Left ventricle myocardium superior (tissue), 1 donor: ENCODE measurements around the gene KIF23. TPM values are rescaled to one million over a fixed set of nuclear protein-coding genes. Genes with fewer than 3 reads are reported as not detected.
A peak's percentile ranks its signal among the peaks of the same experiment; 100 is the strongest.

ENCODE experiments used
- ATAC-seq: fragments of 200-7000 bp; cut with Tn5 transposase; one replicate; pipeline ENCODE4 v1.9.1; 2020; ENCODE audit warnings: mild to moderate bottlenecking, moderate library complexity
- DNase-seq: peaks from one replicate; pipeline ENCODE4 v3.0.0-alpha.2; 2020
- intact Hi-C: fragments of 100-400 bp; cut with micrococcal nuclease; formaldehyde crosslinking; loops from one replicate; pipeline ENCODE4 v1.11.0; 2022
- total RNA-seq: library from RNA; stranded (reverse); fragmentation: NEBNext Ultra II Directional; extraction: Animal tissue kit (Norgen Biotek cat#: 25700); gene quantifications from one replicate; pipeline ENCODE4 v1.2.1, GENCODE V29; 2021
- donor health status: DM: no; HTN: yes; CAD: no; lungs with severe emphysema.

Gene KIF23
- total RNA-seq, 1 donor from 2014 or later = 0.45 TPM

DNA sequence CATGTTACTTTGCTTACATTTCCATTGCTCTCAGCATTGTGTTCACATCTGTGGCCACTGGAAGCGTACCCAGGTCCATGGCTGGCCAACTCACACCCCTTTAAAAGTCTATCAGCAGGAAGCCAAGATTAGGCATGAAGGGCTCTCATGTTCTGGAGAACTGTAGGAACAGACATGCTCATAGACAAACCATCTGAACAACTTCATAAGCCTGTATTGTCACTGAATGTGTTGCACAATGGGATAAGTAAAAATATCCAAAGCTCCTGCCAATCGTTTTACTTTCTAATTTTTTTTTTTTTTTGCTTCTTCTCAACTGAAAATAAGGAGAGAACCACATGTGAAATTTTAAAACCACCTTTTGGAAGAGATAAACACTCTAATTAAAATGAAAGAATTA is 44.9 kb downstream of the KIF23 start:
- intact Hi-C loops = no loop called here
- ATAC-seq (no peak), DNase-seq (no peak)

DNA sequence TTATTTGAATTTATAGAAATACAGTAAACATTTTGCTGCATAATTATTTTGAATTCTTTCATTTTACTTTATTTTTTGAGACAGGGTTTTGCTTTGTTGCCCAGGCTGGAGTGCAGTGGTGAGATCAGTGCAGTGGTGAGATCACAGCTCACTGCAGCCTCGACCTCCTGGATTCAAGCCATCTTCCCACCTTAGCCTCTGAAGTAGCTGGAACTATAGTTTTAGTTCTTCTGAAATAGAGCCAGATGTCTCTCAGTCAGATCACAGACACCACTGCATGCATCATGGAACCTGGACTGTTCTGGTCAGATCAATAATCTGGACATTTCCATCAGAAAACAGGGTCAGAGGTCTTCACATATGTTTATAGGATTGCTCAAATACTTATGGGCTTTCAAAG is 46.3 kb downstream of the KIF23 start:
- intact Hi-C loops = no loop called here
- no peak for DNase-seq
- no peak for ATAC-seq

DNA sequence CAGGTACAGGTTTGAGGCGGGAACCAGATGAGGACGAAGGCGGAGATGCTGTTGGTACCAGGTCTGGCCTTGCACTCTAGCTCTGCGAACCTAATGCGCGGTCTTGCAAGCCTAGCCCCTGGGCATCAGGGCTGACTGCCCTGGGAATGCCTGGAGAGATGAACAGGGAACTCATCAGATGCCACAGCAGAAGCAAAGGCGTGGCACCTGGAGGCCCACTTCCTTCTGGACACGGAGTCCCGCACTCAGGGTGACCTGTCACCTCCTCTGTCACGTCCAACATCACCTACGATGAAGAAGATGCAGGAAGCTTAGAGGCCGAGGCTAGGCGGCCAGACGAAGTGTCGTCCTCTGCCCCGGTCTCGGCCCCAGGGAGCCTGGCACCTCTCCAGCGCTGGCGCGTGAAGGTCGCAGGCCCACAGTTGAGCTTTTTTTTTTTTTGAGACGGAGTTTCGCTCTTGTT is 47.9 kb downstream of the KIF23 start:
- DNase-seq (peak; percentile 74), ATAC-seq (peak; percentile 6)
- intact Hi-C loops = no loop called here

DNA sequence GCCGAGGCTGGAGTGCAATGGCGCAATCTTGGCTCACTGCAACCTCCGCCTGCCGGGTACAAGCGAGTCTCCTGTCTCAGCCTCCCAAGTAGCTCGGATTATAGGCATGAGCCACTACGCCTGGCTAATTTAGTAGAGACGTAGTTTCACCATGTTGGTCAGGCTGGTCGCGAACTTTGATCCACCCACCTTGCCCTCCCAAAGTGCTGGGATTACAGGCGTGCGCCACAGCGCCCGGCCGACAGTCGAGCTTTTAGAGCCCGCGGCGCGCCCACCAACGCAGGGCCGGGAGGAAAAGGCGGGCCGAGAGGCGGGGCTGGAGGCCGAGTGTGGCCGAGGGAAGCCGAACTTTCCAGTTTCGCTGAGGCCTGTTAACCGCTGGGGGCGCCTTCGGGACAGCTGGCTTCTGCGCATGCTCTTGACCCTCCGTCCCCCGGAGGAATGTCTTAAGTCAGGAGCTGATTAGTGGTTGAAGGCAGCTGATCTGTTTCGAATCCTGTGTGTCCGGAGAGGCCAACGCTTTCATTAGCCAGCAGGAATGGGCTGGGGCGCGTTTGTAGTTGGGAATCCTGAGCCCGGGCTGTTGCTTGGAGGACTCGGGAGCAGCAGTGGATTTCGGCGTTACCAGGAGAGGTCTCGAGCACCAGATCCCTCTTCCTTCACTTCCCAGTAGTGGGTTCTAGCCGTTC is 48.5 kb downstream of the KIF23 start:
- intact Hi-C loops = no loop called here

DNA sequence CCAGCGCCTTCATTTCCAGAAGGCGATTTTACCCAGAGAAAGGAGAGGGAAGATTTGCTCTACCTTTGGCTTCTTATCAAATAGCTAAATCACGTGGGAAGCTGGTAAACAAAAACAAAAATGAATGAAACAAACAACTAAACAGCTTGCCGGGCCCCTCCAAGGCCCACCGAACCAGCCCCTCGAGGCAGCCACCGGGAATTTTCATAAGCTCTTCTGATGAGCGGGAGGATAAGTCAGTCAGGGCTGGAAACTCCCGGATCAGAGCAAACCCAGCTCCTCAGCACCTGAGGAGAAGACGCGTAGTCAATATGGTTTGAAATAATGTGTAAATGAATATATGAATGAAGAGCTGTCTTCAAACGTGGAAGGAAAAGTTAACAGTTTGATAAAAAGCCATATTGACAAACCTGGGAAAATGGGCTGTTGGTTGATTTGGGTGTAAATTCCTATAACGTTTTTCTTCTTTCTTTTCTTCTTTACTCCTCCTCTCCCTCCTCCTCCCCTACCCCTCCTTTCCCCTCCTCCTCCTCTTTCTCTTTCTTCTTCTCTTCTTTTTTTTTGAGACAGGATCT is 49.1 kb downstream of the KIF23 start:
- intact Hi-C loops = no loop called here
- DNase-seq (no peak), ATAC-seq (no peak)

More for the DNA sequence above, 48.5 kb downstream of the KIF23 start:
- DNase-seq = peak; percentile 97
- ATAC-seq = peak; percentile 95

DNA sequence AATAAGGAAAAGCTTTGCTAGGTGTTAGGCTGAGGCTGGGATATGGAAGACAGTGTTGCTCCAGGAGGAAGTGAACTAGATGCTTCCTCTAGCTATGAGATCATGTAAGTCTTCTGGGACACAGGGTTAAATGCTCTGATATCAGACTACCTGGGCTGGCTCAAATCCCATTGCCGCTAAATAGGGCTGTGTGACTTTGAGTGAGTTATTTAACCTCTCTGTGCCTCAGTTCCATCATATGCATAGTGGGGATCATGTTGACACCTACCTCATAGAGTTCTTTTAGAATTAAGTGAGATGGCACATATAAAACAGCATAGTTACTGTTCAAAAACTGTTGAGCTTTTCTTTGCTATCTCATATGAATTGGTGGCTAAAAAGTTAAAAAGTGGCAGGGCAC is 51.1 kb downstream of the KIF23 start:
- DNase-seq (no peak), ATAC-seq (no peak)
- intact Hi-C loops = no loop called here

DNA sequence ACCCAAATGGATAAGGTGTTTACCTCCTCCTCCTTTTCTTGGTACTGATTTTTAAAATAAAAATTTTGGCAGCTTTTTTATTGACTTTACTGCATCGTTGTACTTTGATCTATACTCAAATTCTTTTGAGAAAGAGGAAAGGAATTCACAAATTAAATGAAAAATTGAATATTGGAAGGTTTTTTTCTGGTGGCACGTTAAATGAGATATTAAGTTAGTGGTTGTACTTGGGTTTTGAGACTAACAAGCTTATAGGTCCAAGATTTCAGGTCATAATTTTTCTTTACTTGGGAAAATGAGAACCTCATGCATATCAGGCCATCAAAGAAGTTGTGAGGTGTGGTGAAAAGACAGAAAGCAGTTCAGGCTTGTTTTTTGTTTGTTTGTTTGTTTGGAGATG is 52.6 kb downstream of the KIF23 start:
- intact Hi-C loops = no loop called here
- no peak for DNase-seq
- no peak for ATAC-seq

DNA sequence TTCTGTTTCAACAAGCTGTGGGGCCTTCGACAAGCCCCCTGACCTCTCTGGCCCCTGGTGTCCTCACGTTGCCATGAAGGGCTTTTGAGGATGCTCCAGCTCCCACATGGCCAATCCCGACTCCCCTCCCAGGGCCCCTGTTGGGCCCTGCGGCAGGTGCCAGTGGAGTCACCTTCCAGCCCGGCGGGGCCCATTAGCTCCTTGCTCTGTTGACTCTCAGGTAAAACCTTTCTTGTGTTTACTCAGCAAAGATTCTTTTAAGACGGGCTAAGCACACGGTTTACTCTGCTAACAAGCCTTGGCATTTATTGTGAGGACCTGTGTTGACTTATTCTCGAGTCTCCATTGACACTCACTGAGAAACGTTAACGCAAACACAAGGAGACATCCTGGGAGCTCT is 53.5 kb downstream of the KIF23 start:
- DNase-seq (no peak), ATAC-seq (no peak)
- intact Hi-C loops = no loop called here

DNA sequence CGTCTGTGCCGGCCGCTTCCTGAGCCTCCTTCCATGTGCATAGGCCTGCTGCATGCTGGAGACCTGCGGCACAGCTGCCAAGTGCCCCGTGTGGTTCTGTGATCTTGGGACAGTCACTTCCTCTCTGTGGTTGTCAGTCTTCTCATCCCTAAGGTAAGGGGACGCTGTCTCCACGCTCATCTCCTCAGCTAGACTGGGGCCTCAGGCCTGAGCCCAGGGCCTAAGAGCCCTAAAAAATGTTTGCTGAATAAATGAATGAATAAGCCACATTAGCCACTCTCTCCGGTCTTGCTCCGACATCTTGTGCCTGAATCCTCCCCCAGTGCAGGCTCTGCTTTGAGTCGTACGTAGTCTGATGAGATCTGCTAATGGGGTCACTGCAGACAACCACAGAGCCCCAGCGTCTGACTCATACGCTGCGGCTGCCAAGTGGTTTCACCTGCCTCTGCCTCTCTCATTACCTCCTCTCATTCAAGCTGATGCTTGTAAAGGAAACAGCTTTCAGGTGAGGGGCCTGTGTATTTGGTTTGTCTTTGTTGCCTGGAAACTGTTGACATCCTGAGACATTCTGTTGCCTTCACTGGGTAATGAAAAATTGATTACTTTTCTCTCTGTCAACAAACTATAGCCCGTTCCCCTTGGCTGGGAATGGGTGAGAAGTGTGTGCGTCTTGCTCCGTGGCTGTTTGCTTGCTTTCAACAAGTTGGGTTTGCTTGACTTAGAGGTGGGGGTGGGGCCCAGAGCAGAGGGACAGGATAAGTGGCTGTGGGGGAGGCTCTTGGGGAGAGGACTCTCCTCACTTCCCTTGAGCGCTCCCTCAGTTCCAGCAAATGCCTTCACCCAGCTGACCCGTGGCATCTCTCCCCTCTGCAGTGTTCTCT is 54.3 kb downstream of the KIF23 start:
- DNase-seq = no peak
- no peak for ATAC-seq
- intact Hi-C loops = no loop called here

DNA sequence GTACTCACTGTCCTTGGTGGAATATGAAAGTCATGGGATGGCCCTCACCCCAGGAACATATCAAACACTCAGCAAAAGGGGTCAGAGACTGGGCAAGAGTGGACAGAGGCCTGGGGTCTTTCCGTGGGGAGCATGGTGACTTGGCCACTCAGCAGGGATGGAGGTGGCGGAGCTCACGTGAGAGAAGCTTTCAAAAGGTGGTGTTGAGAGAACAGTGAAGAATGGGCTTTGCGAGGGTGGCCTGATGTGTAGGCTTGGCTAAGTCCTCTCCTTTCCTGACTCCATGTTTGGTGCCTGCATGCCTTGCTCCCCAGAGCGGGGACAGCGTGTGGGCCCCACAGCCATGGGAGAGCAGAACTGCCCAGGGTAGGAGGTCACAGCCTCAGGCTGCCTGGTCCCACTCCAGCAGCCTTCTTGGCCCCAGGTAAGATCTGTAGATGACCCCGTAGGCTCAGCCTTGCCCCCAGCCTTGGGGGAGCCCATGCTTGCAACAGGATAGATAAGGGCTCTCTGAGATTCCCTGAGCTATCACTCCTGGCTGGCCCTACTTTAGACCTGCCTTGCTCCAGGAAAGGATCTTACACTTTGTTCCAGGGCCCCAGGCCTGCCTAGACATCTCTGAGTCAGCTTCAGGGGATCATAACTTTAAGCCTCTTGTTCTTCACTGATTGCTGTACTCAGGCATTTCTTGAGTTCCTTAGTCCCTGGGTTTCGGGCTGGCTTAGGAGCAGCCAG is 55.5 kb downstream of the KIF23 start:
- intact Hi-C loops = no loop called here
- DNase-seq = no peak
- no peak for ATAC-seq

DNA sequence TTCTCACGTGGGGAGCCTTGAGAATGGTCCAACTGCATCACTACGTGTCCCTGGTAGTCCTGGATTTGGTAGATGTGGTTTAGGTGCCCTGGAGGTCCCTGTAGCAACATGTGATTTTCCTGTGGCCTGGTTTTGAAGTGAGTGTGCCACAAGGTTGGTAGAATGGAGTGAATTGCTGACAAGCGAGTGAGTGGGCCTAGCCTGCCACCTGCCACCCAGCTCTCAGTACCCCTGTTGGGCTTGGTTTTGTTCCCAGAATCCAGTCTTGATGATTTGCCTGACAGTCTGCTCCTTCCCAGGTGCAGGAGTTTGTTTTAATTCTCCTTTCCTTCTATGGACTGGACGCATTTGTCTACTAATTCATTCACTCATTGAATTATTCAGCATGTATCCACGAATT is 57.9 kb downstream of the KIF23 start:
- intact Hi-C loops = no loop called here
- DNase-seq (no peak), ATAC-seq (no peak)

DNA sequence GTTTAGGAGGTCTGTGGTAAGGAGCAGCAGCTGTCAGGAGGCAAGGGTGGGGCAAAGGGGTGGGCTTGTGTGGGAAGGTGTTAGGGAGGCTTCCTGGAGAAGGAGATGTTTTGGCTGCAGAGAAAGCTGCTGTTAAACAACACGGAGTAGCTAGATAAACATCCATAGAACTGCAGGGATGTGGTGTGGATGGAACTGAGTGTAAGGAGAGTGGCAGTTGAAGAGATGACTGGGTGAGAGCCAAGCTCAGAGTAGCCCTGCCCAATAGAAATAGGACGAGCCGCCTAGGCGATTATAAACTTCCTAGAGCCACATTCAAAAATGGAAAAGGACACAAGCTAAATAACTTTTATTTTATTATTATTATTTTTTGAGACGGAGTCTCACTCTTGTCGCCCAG is 58.4 kb downstream of the KIF23 start:
- intact Hi-C loops = no loop called here

DNA sequence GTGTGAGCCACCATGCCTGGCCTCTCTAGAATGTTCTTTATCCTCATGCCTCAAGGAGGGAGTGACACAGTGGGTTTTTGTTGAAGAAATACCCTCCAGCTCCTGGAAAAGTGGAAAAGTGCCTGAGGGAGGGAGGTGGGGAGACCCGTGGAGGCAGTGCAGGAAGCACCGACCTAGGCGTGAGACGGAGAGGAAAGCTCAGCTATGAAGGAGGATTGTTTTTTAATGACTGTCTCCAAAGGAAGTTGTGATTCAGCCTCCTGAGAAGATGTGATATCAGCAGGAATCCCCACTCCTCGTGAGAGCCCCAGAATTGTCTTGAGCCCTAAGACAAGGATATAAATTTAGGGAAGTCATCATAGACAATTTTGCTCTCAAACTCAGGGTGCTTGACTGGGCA is 60.1 kb downstream of the KIF23 start:
- ATAC-seq (no peak), DNase-seq (no peak)
- intact Hi-C loops = no loop called here

More for the DNA sequence above, 58.4 kb downstream of the KIF23 start:
- DNase-seq (no peak), ATAC-seq (peak; percentile 45)

DNA sequence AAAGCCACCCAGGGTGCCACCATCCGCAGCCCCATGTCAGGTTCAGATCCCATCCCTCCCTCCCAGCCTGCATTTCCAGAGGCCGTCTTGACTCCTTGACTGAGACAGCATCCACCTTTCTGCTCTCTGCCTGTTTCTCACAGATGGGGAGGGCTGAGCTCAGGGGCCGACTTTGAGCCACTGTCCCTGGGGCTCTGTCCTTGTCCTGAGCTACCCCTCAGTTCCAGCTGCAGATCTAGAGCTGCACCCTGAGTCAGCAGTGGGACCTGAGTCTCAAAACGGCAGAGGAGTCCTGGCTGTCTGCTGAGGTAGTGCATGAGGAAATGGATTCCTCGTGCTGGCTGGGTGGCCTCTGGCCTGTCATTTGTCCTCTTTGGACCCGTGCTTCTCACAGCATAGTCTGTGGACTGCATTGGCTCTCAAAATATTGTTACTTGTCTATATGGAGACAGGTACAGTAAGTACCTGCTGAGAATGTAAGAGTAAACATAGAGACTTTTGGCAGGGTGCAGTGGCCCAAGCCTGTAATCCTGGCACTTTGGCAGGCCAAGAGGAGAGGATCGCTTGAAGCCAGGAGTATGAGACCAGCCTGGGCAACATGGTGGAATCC is 60.8 kb downstream of the KIF23 start:
- DNase-seq = no peak
- intact Hi-C loops = loop anchor here (5.0 kb wide), 1 partner anchor 1012 kb away; no protein-coding TSS in a partner anchor
- ATAC-seq = no peak

DNA sequence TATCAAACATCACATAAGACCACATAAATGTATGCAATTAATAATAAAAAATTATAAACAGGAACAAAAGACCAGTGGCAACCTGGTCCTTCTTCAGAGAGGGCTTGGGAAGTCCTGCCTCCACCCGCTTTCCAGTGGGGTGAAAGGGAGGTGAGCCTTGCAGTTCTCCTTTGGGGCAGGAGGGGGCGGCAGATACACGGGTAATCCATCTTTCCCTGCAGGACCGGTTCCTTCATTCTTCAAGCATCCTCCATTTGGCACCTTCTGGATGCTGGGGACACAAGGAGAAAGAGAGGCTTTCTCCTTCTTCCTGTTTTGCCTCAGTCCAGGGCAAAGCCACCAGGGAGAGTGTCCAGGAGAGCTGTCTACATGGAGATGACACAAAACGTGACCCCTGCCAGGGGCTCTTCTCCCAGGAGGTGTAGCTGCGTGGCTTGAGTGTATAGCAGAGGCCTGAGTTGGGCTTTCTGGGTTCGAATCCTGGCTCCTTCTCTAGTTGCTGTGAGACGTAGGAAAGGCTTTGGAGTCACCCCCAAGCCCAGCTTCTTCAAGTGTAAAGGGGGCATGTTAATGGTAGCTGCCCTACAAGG is 61.7 kb downstream of the KIF23 start:
- ATAC-seq (peak; percentile 85), DNase-seq (peak; percentile 84)
- intact Hi-C loops = loop anchor here (5.0 kb wide), 1 partner anchor 1011 kb away; no protein-coding TSS in a partner anchor

DNA sequence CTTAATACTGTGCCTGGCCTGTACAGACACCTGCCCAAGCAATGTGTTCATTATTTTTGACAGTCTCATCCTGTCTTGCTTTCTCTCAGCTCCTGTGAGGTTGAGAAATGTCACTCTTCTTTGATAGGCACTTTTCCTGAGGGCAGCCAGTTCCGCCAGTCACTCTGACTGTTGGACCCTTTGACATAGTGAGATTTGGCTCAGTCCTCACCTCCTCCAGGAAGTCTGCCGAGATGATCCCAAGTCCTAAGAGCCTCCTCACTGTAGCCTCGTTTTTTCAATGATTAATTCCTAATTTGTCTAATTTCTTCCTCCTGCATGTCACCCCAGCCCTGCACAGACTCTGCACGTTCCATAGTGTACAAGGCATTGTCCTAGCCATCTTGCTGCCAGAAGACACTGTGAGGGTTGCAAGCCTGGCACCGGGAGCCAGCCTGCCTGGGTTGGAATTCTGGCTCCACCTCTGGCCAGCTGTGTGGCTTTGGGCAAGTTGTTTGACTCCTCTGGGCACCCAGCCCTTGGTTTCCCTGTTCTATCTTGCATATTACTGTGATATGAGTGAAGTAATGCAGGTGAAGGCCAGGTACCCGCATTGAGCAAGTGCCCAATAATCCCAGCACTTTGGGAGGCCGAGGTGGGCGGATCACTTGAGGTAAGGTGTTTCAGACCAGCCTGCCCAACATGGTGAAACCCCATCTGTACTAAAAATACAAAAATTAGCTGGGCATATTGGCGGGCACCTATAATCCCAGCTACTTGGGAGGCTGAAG is 62.7 kb downstream of the KIF23 start:
- no peak for DNase-seq
- ATAC-seq = no peak
- intact Hi-C loops = loop anchor here (5.0 kb wide), 1 partner anchor 1010 kb away; no protein-coding TSS in a partner anchor

DNA sequence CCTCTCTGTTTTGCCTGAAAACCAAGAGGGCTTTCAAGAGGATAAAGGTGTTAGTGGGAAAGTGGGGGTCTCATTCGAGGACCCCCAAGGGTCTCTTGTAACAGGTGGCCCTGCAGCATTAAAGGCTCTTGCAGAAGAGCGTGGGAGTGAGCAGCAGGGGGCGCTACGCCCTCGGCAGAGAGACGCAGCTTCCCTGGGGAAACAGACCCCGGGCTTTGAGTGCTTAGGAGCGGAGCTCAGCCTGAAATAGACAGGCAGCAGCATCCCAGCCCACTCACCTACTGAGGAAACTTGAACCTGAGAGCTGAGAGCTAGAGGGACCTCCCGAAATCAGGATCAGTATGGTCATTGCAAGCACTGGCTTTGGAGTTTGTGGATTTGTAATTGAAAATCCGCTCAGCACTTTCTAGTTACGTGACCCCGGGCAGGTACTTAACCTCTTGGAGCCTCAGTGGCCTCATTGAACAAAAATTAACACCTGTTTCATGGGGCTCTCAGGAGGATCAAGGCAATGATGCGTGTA is 64.2 kb downstream of the KIF23 start:
- peak; percentile 73 for DNase-seq
- peak; percentile 50 for ATAC-seq
- intact Hi-C loops = loop anchor here (5.0 kb wide), 1 partner anchor 1009 kb away; no protein-coding TSS in a partner anchor
